ENCODE results near the gene AFAP1.

DNA sequence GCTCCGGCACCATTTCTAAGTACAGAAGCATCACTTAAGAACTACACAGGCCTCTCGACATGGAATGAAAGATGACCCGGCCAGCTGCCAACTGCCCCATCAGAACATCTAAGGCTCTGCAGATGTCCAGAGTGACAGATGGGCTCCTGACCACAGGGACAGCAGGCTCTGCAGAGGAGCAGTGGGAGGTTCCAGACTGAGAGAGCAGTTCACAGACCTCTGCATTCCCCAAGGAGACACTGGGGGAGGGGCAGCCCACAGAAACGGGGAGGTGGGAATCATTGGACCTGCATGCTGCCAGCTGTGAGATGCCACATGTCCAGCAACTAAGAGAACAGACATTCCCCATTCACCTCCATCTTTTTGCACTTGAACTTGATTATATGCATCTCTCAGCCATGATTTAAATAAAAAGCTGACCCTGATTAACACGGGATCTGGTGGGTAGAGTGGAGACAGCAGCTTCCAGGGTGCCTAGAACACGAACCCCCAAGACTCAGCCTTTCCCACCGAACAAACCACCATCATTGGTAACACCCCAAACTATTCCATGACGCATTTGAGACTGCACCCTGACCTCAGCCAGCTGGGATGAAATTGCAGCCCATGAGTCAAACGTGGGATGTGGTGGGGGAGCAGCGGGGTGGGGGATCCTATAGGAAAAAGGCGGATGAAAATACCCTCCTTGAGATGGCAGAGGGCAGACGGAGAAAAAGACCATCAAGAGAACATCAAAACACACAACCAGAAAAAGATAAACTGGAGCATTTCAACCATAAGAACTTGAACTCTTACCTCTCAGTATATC is 47.2 kb downstream of the AFAP1 start:
- TF ChIP-seq, protein P1, sequence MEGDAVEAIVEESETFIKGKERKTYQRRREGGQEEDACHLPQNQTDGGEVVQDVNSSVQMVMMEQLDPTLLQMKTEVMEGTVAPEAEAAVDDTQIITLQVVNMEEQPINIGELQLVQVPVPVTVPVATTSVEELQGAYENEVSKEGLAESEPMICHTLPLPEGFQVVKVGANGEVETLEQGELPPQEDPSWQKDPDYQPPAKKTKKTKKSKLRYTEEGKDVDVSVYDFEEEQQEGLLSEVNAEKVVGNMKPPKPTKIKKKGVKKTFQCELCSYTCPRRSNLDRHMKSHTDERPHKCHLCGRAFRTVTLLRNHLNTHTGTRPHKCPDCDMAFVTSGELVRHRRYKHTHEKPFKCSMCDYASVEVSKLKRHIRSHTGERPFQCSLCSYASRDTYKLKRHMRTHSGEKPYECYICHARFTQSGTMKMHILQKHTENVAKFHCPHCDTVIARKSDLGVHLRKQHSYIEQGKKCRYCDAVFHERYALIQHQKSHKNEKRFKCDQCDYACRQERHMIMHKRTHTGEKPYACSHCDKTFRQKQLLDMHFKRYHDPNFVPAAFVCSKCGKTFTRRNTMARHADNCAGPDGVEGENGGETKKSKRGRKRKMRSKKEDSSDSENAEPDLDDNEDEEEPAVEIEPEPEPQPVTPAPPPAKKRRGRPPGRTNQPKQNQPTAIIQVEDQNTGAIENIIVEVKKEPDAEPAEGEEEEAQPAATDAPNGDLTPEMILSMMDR (IDR thresholded peaks at IDR 0.05), result no peak
- TF ChIP-seq, protein P2, sequence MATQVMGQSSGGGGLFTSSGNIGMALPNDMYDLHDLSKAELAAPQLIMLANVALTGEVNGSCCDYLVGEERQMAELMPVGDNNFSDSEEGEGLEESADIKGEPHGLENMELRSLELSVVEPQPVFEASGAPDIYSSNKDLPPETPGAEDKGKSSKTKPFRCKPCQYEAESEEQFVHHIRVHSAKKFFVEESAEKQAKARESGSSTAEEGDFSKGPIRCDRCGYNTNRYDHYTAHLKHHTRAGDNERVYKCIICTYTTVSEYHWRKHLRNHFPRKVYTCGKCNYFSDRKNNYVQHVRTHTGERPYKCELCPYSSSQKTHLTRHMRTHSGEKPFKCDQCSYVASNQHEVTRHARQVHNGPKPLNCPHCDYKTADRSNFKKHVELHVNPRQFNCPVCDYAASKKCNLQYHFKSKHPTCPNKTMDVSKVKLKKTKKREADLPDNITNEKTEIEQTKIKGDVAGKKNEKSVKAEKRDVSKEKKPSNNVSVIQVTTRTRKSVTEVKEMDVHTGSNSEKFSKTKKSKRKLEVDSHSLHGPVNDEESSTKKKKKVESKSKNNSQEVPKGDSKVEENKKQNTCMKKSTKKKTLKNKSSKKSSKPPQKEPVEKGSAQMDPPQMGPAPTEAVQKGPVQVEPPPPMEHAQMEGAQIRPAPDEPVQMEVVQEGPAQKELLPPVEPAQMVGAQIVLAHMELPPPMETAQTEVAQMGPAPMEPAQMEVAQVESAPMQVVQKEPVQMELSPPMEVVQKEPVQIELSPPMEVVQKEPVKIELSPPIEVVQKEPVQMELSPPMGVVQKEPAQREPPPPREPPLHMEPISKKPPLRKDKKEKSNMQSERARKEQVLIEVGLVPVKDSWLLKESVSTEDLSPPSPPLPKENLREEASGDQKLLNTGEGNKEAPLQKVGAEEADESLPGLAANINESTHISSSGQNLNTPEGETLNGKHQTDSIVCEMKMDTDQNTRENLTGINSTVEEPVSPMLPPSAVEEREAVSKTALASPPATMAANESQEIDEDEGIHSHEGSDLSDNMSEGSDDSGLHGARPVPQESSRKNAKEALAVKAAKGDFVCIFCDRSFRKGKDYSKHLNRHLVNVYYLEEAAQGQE (IDR thresholded peaks at IDR 0.05; ENCODE audit: insufficient read depth in 1 of 2, low read depth in 2 of 2, low read length in 1 of 2), result no peak
- 0 out of 2 replicates have a peak, but pooled peaks have one; percentile 28 for TF ChIP-seq POLR2AphosphoS5 (IDR thresholded peaks at IDR 0.05; ENCODE audit: low read depth, low read length)
